ENCODE measurements around the gene CDA.

CDA gene

GRCh38 chr1:20660363-20660762, 71.5 kb downstream of the CDA start:
- peak overlapping the region; percentile 49; the same call in 1 of the 2 replicates for H3K27ac ChIP-seq (ENCODE audit: extremely low read depth, low read depth, low read length)
- no peaks in the 10 kb centered on the region for H3K4me1 ChIP-seq (ENCODE audit: control insufficient read depth, insufficient read depth, low read length)
- TF ChIP-seq, protein P1, sequence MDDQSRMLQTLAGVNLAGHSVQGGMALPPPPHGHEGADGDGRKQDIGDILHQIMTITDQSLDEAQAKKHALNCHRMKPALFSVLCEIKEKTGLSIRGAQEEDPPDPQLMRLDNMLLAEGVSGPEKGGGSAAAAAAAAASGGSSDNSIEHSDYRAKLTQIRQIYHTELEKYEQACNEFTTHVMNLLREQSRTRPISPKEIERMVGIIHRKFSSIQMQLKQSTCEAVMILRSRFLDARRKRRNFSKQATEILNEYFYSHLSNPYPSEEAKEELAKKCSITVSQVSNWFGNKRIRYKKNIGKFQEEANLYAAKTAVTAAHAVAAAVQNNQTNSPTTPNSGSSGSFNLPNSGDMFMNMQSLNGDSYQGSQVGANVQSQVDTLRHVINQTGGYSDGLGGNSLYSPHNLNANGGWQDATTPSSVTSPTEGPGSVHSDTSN (CRISPR knock-in tag; IDR thresholded peaks at IDR 0.05): no peak
- TF ChIP-seq ZSCAN5A (tag by site-specific recombination; IDR thresholded peaks at IDR 0.05) (no peak), ZSCAN16 (tag by site-specific recombination; IDR thresholded peaks at IDR 0.05) (no peak), ZNF341 (tag by site-specific recombination; IDR thresholded peaks at IDR 0.05; ENCODE audit: low read depth) (no peak), KLF7 (tag by site-specific recombination; IDR thresholded peaks at IDR 0.05; ENCODE audit: borderline replicate concordance) (no peak), ZNF501 (tag by site-specific recombination; IDR thresholded peaks at IDR 0.05) (no peak)
- TF ChIP-seq, protein P2, sequence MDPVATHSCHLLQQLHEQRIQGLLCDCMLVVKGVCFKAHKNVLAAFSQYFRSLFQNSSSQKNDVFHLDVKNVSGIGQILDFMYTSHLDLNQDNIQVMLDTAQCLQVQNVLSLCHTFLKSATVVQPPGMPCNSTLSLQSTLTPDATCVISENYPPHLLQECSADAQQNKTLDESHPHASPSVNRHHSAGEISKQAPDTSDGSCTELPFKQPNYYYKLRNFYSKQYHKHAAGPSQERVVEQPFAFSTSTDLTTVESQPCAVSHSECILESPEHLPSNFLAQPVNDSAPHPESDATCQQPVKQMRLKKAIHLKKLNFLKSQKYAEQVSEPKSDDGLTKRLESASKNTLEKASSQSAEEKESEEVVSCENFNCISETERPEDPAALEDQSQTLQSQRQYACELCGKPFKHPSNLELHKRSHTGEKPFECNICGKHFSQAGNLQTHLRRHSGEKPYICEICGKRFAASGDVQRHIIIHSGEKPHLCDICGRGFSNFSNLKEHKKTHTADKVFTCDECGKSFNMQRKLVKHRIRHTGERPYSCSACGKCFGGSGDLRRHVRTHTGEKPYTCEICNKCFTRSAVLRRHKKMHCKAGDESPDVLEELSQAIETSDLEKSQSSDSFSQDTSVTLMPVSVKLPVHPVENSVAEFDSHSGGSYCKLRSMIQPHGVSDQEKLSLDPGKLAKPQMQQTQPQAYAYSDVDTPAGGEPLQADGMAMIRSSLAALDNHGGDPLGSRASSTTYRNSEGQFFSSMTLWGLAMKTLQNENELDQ (tag by site-specific recombination; IDR thresholded peaks at IDR 0.05; ENCODE audit: low read depth): no peak
- TF ChIP-seq, protein P3, sequence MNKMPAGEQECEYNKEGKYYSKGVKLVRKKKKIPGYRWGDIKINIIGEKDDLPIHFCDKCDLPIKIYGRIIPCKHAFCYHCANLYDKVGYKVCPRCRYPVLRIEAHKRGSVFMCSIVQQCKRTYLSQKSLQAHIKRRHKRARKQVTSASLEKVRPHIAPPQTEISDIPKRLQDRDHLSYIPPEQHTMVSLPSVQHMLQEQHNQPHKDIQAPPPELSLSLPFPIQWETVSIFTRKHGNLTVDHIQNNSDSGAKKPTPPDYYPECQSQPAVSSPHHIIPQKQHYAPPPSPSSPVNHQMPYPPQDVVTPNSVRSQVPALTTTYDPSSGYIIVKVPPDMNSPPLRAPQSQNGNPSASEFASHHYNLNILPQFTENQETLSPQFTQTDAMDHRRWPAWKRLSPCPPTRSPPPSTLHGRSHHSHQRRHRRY (tag by site-specific recombination; IDR thresholded peaks at IDR 0.05): no peak
- H3K4me3 ChIP-seq (ENCODE audit: low read depth, low read length): peak overlapping the region; percentile 72
- POLR2A ChIA-PET: interaction anchor here (1.3 to 2.4 kb wide), 4 partner anchors 10 to 37 kb away, joined by 7 to 24 read pairs (median 10); no protein-coding TSS in a partner anchor
- CTCF ChIA-PET: interaction anchor here (0.8 to 1.3 kb wide), 2 partner anchors 36 to 85 kb away, joined by 6 read pairs; no protein-coding TSS in a partner anchor
- H3K36me3 ChIP-seq (ENCODE audit: control insufficient read depth in 2 of 2, insufficient read depth in 1 of 2, low read length in 2 of 2): peaks cover 16 to 48% of the 10 kb centered on the region in 2 experiments
- H3K9me3 ChIP-seq (ENCODE audit: control insufficient read depth, insufficient read depth, low read depth, low read length): no peaks in the 10 kb centered on the region

DNA sequence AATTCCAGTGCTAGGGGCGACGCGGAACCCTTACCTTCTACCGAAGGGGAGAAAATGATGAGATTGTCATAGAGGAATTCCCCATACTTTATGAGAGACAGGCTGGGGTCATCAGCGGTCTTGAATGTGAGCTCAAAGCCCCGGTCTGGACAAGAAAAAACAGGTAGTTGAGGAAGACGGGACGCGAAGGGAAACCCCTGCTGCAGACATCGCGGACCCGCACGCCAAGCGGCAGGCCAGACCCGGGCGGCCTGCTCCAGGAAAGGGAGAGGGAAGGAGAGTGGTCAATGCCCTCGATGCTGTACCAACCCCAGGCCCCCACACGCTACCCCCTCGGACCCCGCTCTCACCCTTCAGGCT, 71.9 kb downstream of the CDA start:
- no peaks in the 10 kb centered on the region for H3K9me3 ChIP-seq (ENCODE audit: control insufficient read depth, insufficient read depth, low read depth, low read length)
- H3K36me3 ChIP-seq (ENCODE audit: control insufficient read depth in 2 of 2, insufficient read depth in 1 of 2, low read length in 2 of 2): peaks cover 16 to 43% of the 10 kb centered on the region in 2 experiments
- H3K4me3 ChIP-seq (ENCODE audit: low read depth, low read length): peak overlapping the region; percentile 72
- CTCF ChIA-PET: interaction anchor here (0.8 to 1.7 kb wide), 3 partner anchors 27 to 86 kb away, joined by 6 to 12 read pairs (median 6); partner anchors contain the start of gene PINK1
- POLR2A ChIA-PET: interaction anchor here (0.5 to 2.4 kb wide), 11 partner anchors 8 to 519 kb away, joined by 3 to 24 read pairs (median 4); partner anchors contain the start of genes HP1BP3 and KIF17
- peak overlapping the region; percentile 49; the same call in 1 of the 2 replicates for H3K27ac ChIP-seq (ENCODE audit: extremely low read depth, low read depth, low read length)
- H3K4me1 ChIP-seq (ENCODE audit: control insufficient read depth, insufficient read depth, low read length): no peaks in the 10 kb centered on the region
- no peak for TF ChIP-seq GLIS1 (tag by site-specific recombination; IDR thresholded peaks at IDR 0.05)
- no peak for TF ChIP-seq TSHZ1 (tag by site-specific recombination; IDR thresholded peaks at IDR 0.05; ENCODE audit: borderline replicate concordance)
- TF ChIP-seq, protein P4, sequence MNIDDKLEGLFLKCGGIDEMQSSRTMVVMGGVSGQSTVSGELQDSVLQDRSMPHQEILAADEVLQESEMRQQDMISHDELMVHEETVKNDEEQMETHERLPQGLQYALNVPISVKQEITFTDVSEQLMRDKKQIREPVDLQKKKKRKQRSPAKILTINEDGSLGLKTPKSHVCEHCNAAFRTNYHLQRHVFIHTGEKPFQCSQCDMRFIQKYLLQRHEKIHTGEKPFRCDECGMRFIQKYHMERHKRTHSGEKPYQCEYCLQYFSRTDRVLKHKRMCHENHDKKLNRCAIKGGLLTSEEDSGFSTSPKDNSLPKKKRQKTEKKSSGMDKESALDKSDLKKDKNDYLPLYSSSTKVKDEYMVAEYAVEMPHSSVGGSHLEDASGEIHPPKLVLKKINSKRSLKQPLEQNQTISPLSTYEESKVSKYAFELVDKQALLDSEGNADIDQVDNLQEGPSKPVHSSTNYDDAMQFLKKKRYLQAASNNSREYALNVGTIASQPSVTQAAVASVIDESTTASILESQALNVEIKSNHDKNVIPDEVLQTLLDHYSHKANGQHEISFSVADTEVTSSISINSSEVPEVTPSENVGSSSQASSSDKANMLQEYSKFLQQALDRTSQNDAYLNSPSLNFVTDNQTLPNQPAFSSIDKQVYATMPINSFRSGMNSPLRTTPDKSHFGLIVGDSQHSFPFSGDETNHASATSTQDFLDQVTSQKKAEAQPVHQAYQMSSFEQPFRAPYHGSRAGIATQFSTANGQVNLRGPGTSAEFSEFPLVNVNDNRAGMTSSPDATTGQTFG (tag by site-specific recombination; IDR thresholded peaks at IDR 0.05; ENCODE audit: borderline replicate concordance): no peak
- no peak for TF ChIP-seq OSR2 (tag by site-specific recombination; IDR thresholded peaks at IDR 0.05)
- no peak for TF ChIP-seq ZNF624 (tag by site-specific recombination; IDR thresholded peaks at IDR 0.05)
- no peak for TF ChIP-seq ZNF391 (tag by site-specific recombination; IDR thresholded peaks at IDR 0.05; ENCODE audit: borderline replicate concordance, low read depth)
- no peak for TF ChIP-seq ZNF785 (tag by site-specific recombination; IDR thresholded peaks at IDR 0.05)
- no peak for TF ChIP-seq ZIC2 (tag by site-specific recombination; IDR thresholded peaks at IDR 0.05)
- TF ChIP-seq KLF8 (tag by site-specific recombination; IDR thresholded peaks at IDR 0.05): no peak
- TF ChIP-seq ZNF654 (tag by site-specific recombination; IDR thresholded peaks at IDR 0.05; ENCODE audit: low read depth): no peak
- no peak for TF ChIP-seq ZNF132 (tag by site-specific recombination; IDR thresholded peaks at IDR 0.05; ENCODE audit: borderline replicate concordance)
- no peak for TF ChIP-seq ZNF600 (tag by site-specific recombination; IDR thresholded peaks at IDR 0.05)
- no peak for TF ChIP-seq ZBTB26 (tag by site-specific recombination; optimal IDR thresholded peaks at IDR 0.05)

All from HEK293 (cell line).